HG03442 (cell line): ENCODE data around the gene MSRB2.

Source experiments
- ATAC-seq: cut with Tn5 transposase; IDR thresholded peaks from one replicate; pipeline ENCODE4 v1.9.1; 2021; ENCODE audit warnings: mild to moderate bottlenecking, moderate library complexity; ENCODE audit not compliant: unreplicated experiment

MSRB2 gene

GRCh38 chr10:23171232-23171876 is 76.0 kb downstream of the MSRB2 start:
- ATAC-seq, result no peak
